Neural crest cell (in vitro differentiated cells): ENCODE results near the gene HEG1. TPM values are rescaled to one million over a fixed set of nuclear protein-coding genes. Genes with fewer than 3 reads are reported as not detected.

Experiments
- DNase-seq: peaks from one replicate; pipeline ENCODE4 v3.0.0; 2021; ENCODE audit warnings: low read depth, mixed read lengths, low spot score
- H3K27ac Mint-ChIP-seq: one replicate; pipeline ENCODE4 v1.8.0; 2021; ENCODE audit warnings: mild to moderate bottlenecking, mixed read lengths; ENCODE audit not compliant: unreplicated experiment
- H3K27me3 Mint-ChIP-seq: 2 replicates; pipeline ENCODE4 v1.8.0; 2021; ENCODE audit warnings: low read depth, mild to moderate bottlenecking, mixed read lengths
- H3K36me3 Mint-ChIP-seq: 2 replicates; pipeline ENCODE4 v1.8.0; 2021; ENCODE audit warnings: low read depth, mild to moderate bottlenecking, mixed read lengths
- H3K4me1 Mint-ChIP-seq: 2 replicates; pipeline ENCODE4 v1.8.0; 2021; ENCODE audit warnings: mixed read lengths
- H3K4me3 Mint-ChIP-seq: one replicate; pipeline ENCODE4 v1.8.0; 2021; ENCODE audit warnings: mild to moderate bottlenecking, mixed read lengths
- H3K9me3 Mint-ChIP-seq: 2 replicates; pipeline ENCODE4 v1.8.0; 2021; ENCODE audit warnings: mixed read lengths
- CTCF ChIP-seq: fragments of 200-600 bp; sonication (generic); conservative IDR thresholded peaks from 2 replicates; pipeline ENCODE4 v1.5.0; 2021; ENCODE audit warnings: antibody characterized with exemption, mild to moderate bottlenecking
- total RNA-seq: library from RNA; stranded (reverse); gene quantifications from 2 replicates; pipeline ENCODE4 v1.2.1, GENCODE V29; 2021

HEG1 gene
- total RNA-seq, 1 donor from 2014 or later: 32.0 TPM

- peaks cover under 1% of the 10 kb centered on the region for H3K4me1 Mint-ChIP-seq
- H3K9me3 Mint-ChIP-seq: no peaks in the 10 kb centered on the region
- no peak for TF ChIP-seq CTCF
- peaks cover 3% of the 10 kb centered on the region for H3K36me3 Mint-ChIP-seq
- H3K27ac Mint-ChIP-seq: peak overlapping the region; percentile 27
- H3K4me3 Mint-ChIP-seq: no peak overlapping the region
- no peak for DNase-seq
- H3K27me3 Mint-ChIP-seq: peaks cover 9% of the 10 kb centered on the region
Observed at GRCh38 chr3:124967964-124968363, 87.8 kb downstream of the HEG1 start.

DNA sequence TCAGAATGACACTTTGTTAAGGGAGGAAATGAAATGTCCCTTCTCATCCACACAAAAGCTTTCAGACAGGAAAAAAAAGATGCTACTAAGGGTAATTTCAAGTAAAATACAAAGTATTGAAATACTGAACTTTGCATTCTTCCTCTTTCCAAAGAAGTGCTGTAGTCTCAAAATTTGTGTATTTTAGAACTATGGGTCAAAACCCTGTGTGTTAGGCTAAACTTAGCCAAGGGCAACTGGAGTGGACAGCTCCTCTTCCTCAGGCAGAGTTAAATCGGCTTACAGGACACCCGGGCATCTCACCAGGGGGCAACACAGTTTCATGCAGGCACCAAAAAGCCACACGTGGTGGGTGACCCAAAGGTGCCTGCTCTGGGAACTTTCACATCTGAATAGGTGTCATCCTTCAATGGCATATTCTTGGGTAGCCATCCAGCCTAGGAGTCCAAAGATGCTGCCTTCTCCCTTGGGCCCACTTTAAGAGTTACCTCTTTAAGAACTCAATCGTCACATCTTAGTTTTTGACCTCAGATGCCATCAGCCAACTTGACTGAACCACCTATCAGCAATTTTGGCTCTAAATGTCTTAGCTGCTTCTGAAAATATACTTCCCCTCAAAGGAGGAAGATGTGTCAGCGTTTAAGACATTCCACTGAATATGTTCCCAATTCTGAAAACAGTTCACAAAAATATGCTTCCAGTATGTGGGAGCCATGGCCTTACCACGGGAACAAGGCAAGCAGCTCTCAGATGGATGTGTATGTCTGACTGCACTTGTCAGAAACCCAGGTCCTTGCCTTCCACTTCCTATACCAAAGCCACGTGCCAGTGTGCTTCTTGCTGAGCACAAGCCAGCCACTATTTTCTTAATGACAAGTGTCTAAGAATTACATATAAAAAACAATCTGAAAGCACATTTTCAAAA lies 89.0 kb downstream of the HEG1 start:
- no peak overlapping the region for H3K27ac Mint-ChIP-seq
- TF ChIP-seq CTCF: no peak
- no peak for DNase-seq
- peaks cover 9% of the 10 kb centered on the region for H3K27me3 Mint-ChIP-seq
- H3K36me3 Mint-ChIP-seq: peaks cover 3% of the 10 kb centered on the region
- peaks cover 10% of the 10 kb centered on the region for H3K4me1 Mint-ChIP-seq
- no peaks in the 10 kb centered on the region for H3K9me3 Mint-ChIP-seq
- no peak overlapping the region for H3K4me3 Mint-ChIP-seq

DNA sequence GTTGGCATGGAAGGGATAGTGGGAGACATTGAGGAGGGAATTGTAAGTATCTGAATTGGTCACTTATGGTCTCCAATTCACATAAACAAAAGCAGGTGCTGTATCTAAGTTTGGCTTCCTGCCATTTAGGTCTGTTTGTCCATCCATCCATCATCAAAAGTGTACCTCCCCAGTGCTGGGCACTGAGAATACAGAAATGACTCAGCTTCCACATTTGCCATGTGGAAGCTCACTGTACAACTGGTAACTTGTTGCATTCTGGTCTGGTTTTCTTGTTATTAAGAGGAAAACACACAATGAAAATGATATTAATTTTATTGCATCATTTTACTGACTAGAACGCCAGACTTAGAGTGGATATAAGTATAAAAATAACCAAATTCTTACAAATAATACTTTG lies 90.4 kb downstream of the HEG1 start:
- Mint-ChIP-seq H3K4me3 (no peak overlapping the region), H3K36me3 (peaks cover 3% of the 10 kb centered on the region), H3K27me3 (peaks cover 16% of the 10 kb centered on the region), H3K9me3 (no peaks in the 10 kb centered on the region), H3K4me1 (peaks cover 10% of the 10 kb centered on the region), H3K27ac (no peak overlapping the region)
- no peak for DNase-seq
- no peak for TF ChIP-seq CTCF

GRCh38 chr3:124964387-124964786 lies 91.4 kb downstream of the HEG1 start:
- TF ChIP-seq CTCF: no peak
- no peak for DNase-seq
- Mint-ChIP-seq H3K4me1 (peaks cover 10% of the 10 kb centered on the region), H3K9me3 (no peaks in the 10 kb centered on the region), H3K4me3 (no peak overlapping the region), H3K27me3 (peaks cover 21% of the 10 kb centered on the region), H3K36me3 (peaks cover 3% of the 10 kb centered on the region), H3K27ac (no peak overlapping the region)

DNA sequence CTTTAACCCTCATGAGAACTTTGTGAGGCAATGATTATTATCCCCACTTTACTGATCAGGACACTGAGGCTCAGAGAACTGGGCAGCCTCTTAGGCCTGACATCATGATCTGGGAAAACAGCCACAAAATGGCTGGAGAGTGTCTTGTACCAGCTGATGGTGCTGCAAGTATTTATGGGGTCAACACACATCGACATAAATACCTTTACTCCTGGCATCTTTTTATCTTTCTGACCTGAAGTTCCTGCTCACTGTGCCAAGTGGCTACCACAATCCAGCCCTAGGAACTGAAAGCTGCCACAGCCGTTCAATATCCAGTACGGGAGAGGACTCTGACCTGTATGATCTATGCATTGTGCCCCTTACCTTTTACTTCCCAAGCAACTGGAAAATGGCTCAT lies 92.0 kb downstream of the HEG1 start:
- Mint-ChIP-seq H3K27ac (no peak overlapping the region), H3K9me3 (no peaks in the 10 kb centered on the region), H3K27me3 (peaks cover 21% of the 10 kb centered on the region), H3K4me3 (no peak overlapping the region), H3K4me1 (peaks cover 10% of the 10 kb centered on the region), H3K36me3 (peaks cover 3% of the 10 kb centered on the region)
- DNase-seq: no peak
- TF ChIP-seq CTCF: no peak
